Stimulated activated naive CD8-positive, alpha-beta T cell treated with anti-CD3 and anti-CD28 coated beads, Interleukin-15, Interleukin-2, amounts not matched to agents 100 ng/mL and 50 ng/mL, for 24 hours (primary cell): ENCODE data around the gene MED16.

Experiments used
- H3K27ac Mint-ChIP-seq: one replicate; pipeline ENCODE4 v1.8.0; 2021; ENCODE audit warnings: mild to moderate bottlenecking, mixed read lengths
- H3K27me3 Mint-ChIP-seq: one replicate; pipeline ENCODE4 v1.8.0; 2021; ENCODE audit warnings: mixed read lengths
- H3K36me3 Mint-ChIP-seq: one replicate; pipeline ENCODE4 v1.8.0; 2021; ENCODE audit warnings: low read depth, mixed read lengths
- H3K4me1 Mint-ChIP-seq: one replicate; pipeline ENCODE4 v1.8.0; 2021; ENCODE audit warnings: low read depth, mixed read lengths
- H3K4me3 Mint-ChIP-seq: one replicate; pipeline ENCODE4 v1.8.0; 2021; ENCODE audit warnings: mild to moderate bottlenecking, mixed read lengths
- H3K9me3 Mint-ChIP-seq: one replicate; pipeline ENCODE4 v1.8.0; 2021; ENCODE audit warnings: mixed read lengths

Gene MED16

GRCh38 chr19:904545-904944, 11.6 kb upstream of the MED16 start:
- no peak overlapping the region for H3K27ac Mint-ChIP-seq
- H3K9me3 Mint-ChIP-seq = no peaks in the 10 kb centered on the region
- H3K4me3 Mint-ChIP-seq = no peak overlapping the region
- H3K4me1 Mint-ChIP-seq = peaks cover 47% of the 10 kb centered on the region
- H3K27me3 Mint-ChIP-seq = no peaks in the 10 kb centered on the region
- peaks cover 5% of the 10 kb centered on the region for H3K36me3 Mint-ChIP-seq

GRCh38 chr19:903266-903797, 10.3 kb upstream of the MED16 start:
- no peak overlapping the region for H3K4me3 Mint-ChIP-seq
- H3K4me1 Mint-ChIP-seq = peaks cover 35% of the 10 kb centered on the region
- H3K27ac Mint-ChIP-seq = no peak overlapping the region

GRCh38 chr19:902446-903226, 9.6 kb upstream of the MED16 start:
- Mint-ChIP-seq H3K36me3 (peaks cover 5% of the 10 kb centered on the region), H3K27ac (no peak overlapping the region), H3K27me3 (no peaks in the 10 kb centered on the region), H3K4me3 (no peak overlapping the region), H3K9me3 (no peaks in the 10 kb centered on the region), H3K4me1 (peaks cover 28% of the 10 kb centered on the region)

More at GRCh38 chr19:903266-903797, 10.3 kb upstream of the MED16 start:
- Mint-ChIP-seq H3K9me3 (no peaks in the 10 kb centered on the region), H3K36me3 (peaks cover 5% of the 10 kb centered on the region), H3K27me3 (no peaks in the 10 kb centered on the region)

GRCh38 chr19:902093-902370, 9.0 kb upstream of the MED16 start:
- no peaks in the 10 kb centered on the region for H3K9me3 Mint-ChIP-seq
- peaks cover 7% of the 10 kb centered on the region for H3K36me3 Mint-ChIP-seq
- H3K27me3 Mint-ChIP-seq = no peaks in the 10 kb centered on the region
- no peak overlapping the region for H3K4me3 Mint-ChIP-seq
- peaks cover 22% of the 10 kb centered on the region for H3K4me1 Mint-ChIP-seq
- no peak overlapping the region for H3K27ac Mint-ChIP-seq

- H3K9me3 Mint-ChIP-seq = no peaks in the 10 kb centered on the region
- H3K27ac Mint-ChIP-seq = no peak overlapping the region
- peaks cover 16% of the 10 kb centered on the region for H3K4me1 Mint-ChIP-seq
- peaks cover 12% of the 10 kb centered on the region for H3K36me3 Mint-ChIP-seq
- H3K4me3 Mint-ChIP-seq = no peak overlapping the region
- H3K27me3 Mint-ChIP-seq = no peaks in the 10 kb centered on the region
Observed at GRCh38 chr19:901216-902092, 8.5 kb upstream of the MED16 start.

GRCh38 chr19:900302-901111, 7.5 kb upstream of the MED16 start:
- Mint-ChIP-seq H3K9me3 (no peaks in the 10 kb centered on the region), H3K27ac (no peak overlapping the region), H3K4me1 (peaks cover 6% of the 10 kb centered on the region)

GRCh38 chr19:900043-900301, 7.0 kb upstream of the MED16 start:
- Mint-ChIP-seq H3K9me3 (no peaks in the 10 kb centered on the region), H3K4me3 (no peak overlapping the region), H3K4me1 (peaks cover 6% of the 10 kb centered on the region), H3K36me3 (peaks cover 15% of the 10 kb centered on the region), H3K27ac (no peak overlapping the region), H3K27me3 (no peaks in the 10 kb centered on the region)

More at GRCh38 chr19:900302-901111, 7.5 kb upstream of the MED16 start:
- Mint-ChIP-seq H3K27me3 (no peaks in the 10 kb centered on the region), H3K36me3 (peaks cover 15% of the 10 kb centered on the region), H3K4me3 (no peak overlapping the region)

- H3K27me3 Mint-ChIP-seq = no peaks in the 10 kb centered on the region
- peaks cover 6% of the 10 kb centered on the region for H3K4me1 Mint-ChIP-seq
- no peaks in the 10 kb centered on the region for H3K9me3 Mint-ChIP-seq
- no peak overlapping the region for H3K27ac Mint-ChIP-seq
- H3K4me3 Mint-ChIP-seq = no peak overlapping the region
- peaks cover 15% of the 10 kb centered on the region for H3K36me3 Mint-ChIP-seq
Observed at GRCh38 chr19:899336-900042, 6.5 kb upstream of the MED16 start.

GRCh38 chr19:898663-899062, 5.7 kb upstream of the MED16 start:
- Mint-ChIP-seq H3K36me3 (peaks cover 11% of the 10 kb centered on the region), H3K4me3 (no peak overlapping the region), H3K27me3 (no peaks in the 10 kb centered on the region), H3K27ac (no peak overlapping the region), H3K4me1 (peaks cover 3% of the 10 kb centered on the region), H3K9me3 (no peaks in the 10 kb centered on the region)

- H3K9me3 Mint-ChIP-seq = no peaks in the 10 kb centered on the region
- no peak overlapping the region for H3K4me3 Mint-ChIP-seq
- H3K27ac Mint-ChIP-seq = no peak overlapping the region
- peaks cover 11% of the 10 kb centered on the region for H3K4me1 Mint-ChIP-seq
- no peaks in the 10 kb centered on the region for H3K27me3 Mint-ChIP-seq
- peaks cover 14% of the 10 kb centered on the region for H3K36me3 Mint-ChIP-seq
Observed at GRCh38 chr19:897442-898039, 4.6 kb upstream of the MED16 start.

GRCh38 chr19:896999-897398, 4.0 kb upstream of the MED16 start:
- no peaks in the 10 kb centered on the region for H3K9me3 Mint-ChIP-seq
- H3K4me1 Mint-ChIP-seq = peaks cover 11% of the 10 kb centered on the region
- peaks cover 14% of the 10 kb centered on the region for H3K36me3 Mint-ChIP-seq
- H3K27me3 Mint-ChIP-seq = no peaks in the 10 kb centered on the region
- H3K4me3 Mint-ChIP-seq = no peak overlapping the region
- H3K27ac Mint-ChIP-seq = no peak overlapping the region

- Mint-ChIP-seq H3K36me3 (peaks cover 14% of the 10 kb centered on the region), H3K9me3 (no peaks in the 10 kb centered on the region), H3K27me3 (no peaks in the 10 kb centered on the region), H3K4me3 (no peak overlapping the region), H3K4me1 (peaks cover 11% of the 10 kb centered on the region), H3K27ac (no peak overlapping the region)
Observed at GRCh38 chr19:896434-896833, 3.4 kb upstream of the MED16 start.

- no peaks in the 10 kb centered on the region for H3K9me3 Mint-ChIP-seq
- H3K4me3 Mint-ChIP-seq = peak overlapping the region; percentile 79
- peak overlapping the region; percentile 83 for H3K27ac Mint-ChIP-seq
- H3K36me3 Mint-ChIP-seq = peaks cover 14% of the 10 kb centered on the region
- H3K4me1 Mint-ChIP-seq = peaks cover 15% of the 10 kb centered on the region
- H3K27me3 Mint-ChIP-seq = no peaks in the 10 kb centered on the region
Observed at GRCh38 chr19:892243-892893, 619 bp downstream of the MED16 start.
